ENCODE measurements around the gene MARCHF10.
"Not testable (repeated sequence)": the region's sequence is repeated elsewhere in the genome, so short reads cannot be mapped to it uniquely, and the experiment has no call there.

The MARCHF10 gene

GRCh38 chr17:62785983-62786382 is 22.1 kb downstream of the MARCHF10 start:
- DNase-seq: not testable (repeated sequence)

GRCh38 chr17:62782730-62783270 is 25.3 kb downstream of the MARCHF10 start:
- no peak for DNase-seq

GRCh38 chr17:62781831-62782251 is 26.3 kb downstream of the MARCHF10 start:
- no peak for DNase-seq

- no peak for DNase-seq
Measured at GRCh38 chr17:62781356-62781755, 26.8 kb downstream of the MARCHF10 start.

- DNase-seq: no peak
Measured at GRCh38 chr17:62780951-62781350, 27.2 kb downstream of the MARCHF10 start.

- DNase-seq: no peak
Measured at GRCh38 chr17:62780269-62780668, 27.8 kb downstream of the MARCHF10 start.

- DNase-seq: no peak
Measured at GRCh38 chr17:62778990-62779681, 29.0 kb downstream of the MARCHF10 start.

- no peak for DNase-seq
Measured at GRCh38 chr17:62775876-62776275, 32.2 kb downstream of the MARCHF10 start.

GRCh38 chr17:62774338-62774737 is 33.8 kb downstream of the MARCHF10 start:
- no peak for DNase-seq

GRCh38 chr17:62767997-62768396 is 40.1 kb downstream of the MARCHF10 start:
- no peak for DNase-seq

- DNase-seq: no peak
Measured at GRCh38 chr17:62765351-62765750, 42.8 kb downstream of the MARCHF10 start.

- no peak for DNase-seq
Measured at GRCh38 chr17:62763891-62764600, 44.1 kb downstream of the MARCHF10 start.

- no peak for DNase-seq
Measured at GRCh38 chr17:62761884-62762283, 46.2 kb downstream of the MARCHF10 start.

- no peak for DNase-seq
Measured at GRCh38 chr17:62760945-62761267, 47.2 kb downstream of the MARCHF10 start.

GRCh38 chr17:62760059-62760944 is 47.8 kb downstream of the MARCHF10 start:
- DNase-seq: no peak

- no peak for DNase-seq
Measured at GRCh38 chr17:62757500-62757951, 50.6 kb downstream of the MARCHF10 start.

GRCh38 chr17:62756198-62756597 is 51.9 kb downstream of the MARCHF10 start:
- DNase-seq: no peak

GRCh38 chr17:62755141-62755851 is 52.8 kb downstream of the MARCHF10 start:
- no peak for DNase-seq

- no peak for DNase-seq
Measured at GRCh38 chr17:62754631-62755030, 53.5 kb downstream of the MARCHF10 start.

- no peak for DNase-seq
Measured at GRCh38 chr17:62753562-62753961, 54.6 kb downstream of the MARCHF10 start.

- no peak for DNase-seq
Measured at GRCh38 chr17:62751060-62751691, 56.9 kb downstream of the MARCHF10 start.

- no peak for DNase-seq
Measured at GRCh38 chr17:62750631-62751051, 57.5 kb downstream of the MARCHF10 start.

Data from activated T-cell treated with anti-CD3 and anti-CD28 coated beads, Interleukin-2, amount 50 U/mL, for 48 hours (primary cell).